Skeletal muscle cell (primary cell): ENCODE results near the gene SNX9.
"Not testable (repeated sequence)": the region's sequence is repeated elsewhere in the genome, so short reads cannot be mapped to it uniquely, and the experiment has no call there.

Experiments
- DNase-seq: peaks from one replicate; pipeline ENCODE4 v3.0.0-alpha.2; 2010; ENCODE audit warnings: low read depth
- H3K4me3 ChIP-seq: 2 replicates; pipeline ENCODE4 v1.5.1; 2011; ENCODE audit warnings: low read depth, mild to moderate bottlenecking, control low read depth, low read length, moderate library complexity

SNX9 gene

DNA sequence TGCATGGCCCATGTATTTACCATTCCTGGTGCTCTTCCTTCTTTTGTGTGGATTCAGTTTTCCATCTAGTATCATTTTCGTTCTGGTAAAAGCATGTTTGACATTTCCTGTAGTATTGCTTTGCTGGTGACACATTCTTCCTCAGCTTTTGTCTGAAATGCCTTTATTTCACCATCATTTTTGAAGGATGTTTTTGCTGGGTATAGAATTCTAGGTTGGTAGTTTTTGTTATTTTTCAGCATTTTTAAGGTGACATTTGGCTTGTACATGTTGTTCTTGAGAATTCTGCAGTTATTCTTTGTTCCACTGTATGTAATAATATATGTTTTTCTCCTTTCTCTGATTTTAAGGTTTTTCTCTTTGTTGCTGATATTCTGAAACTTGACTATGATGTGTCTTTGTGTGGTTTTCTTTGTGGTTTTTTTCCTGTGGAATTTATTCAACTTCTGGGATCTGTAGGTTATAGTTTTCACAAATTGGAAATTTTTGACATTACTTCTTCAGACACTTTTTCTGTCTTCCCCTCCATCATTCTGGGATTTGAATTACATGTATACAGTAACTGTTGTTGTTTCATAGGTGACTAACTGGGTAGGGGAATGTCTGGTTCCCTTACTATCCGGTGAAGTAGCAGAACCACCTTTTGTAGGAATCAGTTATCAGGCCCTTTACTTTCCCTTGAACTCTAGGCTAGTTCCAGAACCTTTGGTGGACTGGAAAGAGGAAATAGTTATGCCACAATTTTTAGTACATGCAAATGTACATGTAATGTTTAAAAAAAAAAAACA, 30.2 kb downstream of the SNX9 start:
- H3K4me3 ChIP-seq = no peak overlapping the region
- no peak for DNase-seq

DNA sequence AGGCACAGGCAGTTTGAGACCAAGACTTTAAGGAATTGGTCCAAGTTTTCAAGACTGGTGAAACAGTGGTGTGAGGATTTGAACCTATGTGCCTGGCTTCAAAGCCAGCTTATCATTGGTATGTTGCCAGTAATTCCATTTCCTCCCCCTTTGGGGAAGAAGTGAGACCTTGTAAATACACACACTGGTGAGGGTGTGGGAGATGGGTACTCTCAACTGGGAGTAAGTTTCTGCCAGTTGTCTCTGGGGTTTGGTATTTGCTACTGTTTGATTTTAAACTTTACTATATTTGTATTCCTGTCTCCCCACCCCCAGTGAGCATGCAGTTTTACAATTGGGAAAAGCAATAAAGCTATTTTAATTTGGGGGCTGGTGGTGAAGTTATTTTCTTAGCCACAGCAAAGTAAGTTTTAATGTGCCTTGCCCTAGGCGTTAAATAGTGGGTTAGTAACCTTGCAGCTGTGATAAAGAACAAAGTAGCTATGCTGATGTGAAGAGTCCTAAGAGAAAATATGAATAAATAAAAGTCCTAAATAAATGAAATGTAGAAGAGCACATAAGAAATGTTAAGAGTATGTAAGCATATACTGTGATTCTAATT, 31.0 kb downstream of the SNX9 start:
- no peak overlapping the region for H3K4me3 ChIP-seq
- no peak for DNase-seq

DNA sequence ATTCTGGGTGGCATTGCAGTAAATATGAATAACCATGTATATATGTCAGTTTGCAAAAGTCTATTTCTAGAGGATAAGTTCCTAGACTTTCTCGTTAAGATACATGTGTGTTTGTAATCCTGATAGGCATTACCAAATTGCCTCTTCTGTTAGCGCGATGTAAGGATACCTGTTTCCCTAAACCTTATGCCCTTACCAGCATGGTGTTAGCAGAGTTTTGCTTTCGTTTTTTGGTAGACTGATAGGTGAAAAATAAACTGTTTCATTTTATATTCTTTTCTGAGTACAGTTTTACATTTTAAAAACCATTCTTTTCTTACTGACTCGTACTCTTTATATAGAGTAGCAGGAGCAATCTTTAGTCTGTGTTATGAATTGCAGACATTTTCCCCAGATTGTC, 32.3 kb downstream of the SNX9 start:
- DNase-seq = no peak
- no peak overlapping the region for H3K4me3 ChIP-seq

DNA sequence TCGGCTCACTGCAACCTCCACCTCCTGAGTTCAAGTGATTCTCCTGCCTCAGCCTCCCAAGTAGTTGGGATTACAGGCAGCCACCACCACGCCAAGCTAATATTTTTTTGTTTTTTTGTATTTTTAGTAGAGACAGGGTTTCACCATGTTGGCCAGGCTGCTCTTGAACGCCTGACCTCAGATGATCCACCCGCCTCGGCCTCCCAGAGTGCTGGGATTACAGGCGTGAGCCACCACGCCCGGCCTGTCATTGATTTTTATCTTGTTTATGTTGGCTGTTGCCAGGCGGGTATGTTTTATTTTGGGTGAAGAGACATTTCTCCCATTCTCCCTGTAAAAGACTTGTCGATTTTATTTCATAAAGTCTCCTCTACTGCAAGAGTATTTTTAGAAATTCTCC, 32.8 kb downstream of the SNX9 start:
- DNase-seq, H3K4me3 ChIP-seq: not testable (repeated sequence)

DNA sequence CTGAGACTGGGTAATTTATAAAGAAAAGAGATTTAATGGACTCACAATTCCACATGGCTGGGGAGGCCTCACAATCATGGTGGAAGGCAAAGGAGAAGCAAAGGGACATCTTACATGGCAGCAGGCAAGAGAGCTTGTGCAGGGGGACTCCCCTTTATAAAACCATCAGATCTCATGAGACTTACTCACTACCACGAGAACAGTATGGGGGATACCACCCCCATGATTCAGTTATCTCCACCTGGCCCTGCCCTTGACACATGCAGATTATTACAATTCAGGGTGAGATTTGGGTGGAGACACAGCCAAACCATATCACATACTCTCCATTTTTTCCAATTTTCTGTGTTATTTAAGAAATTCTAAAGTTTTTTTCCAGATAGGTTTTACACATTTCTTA, 35.6 kb downstream of the SNX9 start:
- H3K4me3 ChIP-seq, DNase-seq: not testable (repeated sequence)

DNA sequence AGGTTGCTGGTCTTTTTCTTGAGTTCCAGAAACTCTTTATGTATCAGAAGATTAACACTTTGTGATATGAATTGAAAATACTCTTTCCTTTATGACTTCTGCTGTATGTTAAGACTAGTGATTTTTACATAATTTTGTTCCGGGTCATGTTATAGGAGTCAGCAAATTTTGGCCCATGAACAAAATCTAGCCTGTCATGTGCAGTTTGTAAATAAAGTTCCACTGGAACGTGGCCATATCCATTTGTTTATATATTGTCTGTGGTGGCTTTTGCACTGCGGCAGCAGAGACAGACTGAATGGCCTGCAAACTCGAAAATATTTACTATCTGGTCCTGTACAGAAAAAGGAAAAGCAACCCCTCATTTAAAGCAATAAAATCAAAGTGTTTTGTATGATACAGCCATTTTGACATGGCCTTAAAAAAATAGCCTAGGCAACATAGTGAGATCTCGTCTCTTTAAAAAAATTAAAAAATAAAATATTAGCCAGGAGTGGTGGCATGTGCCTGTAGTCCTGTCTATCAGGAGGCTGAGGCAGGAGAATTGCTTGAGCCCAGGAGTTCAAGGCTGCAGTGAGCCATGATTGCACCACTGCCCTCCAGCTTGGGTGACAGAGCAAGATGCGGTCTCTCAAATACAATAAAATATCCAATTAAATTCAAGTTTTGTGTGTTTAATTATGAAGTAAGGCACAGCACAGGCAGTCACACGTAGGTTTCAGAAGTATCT, 36.9 kb downstream of the SNX9 start:
- DNase-seq = no peak
- H3K4me3 ChIP-seq = no peak overlapping the region

DNA sequence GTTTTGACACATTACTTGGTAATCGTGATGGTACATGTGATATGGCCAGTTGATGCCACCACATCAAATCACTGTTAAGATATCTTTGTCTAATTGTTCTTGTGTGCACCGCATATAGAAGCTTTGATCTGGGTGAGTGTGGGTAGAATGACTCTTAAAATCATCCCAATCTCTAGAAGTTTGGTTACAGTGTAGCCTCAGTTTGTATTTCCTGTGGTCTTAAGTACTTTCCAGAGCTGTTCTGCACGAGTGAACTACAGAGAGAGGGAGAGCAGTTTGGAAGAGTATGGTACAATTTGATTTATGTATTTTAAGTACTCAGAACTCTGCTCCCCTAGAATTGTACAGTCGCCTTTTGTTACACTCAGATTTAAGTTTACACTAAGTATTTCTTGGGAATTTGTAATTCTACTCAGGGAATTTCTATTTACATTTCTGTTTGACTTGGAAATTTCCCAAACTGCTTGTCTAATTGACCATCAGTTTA, 37.5 kb downstream of the SNX9 start:
- DNase-seq = no peak
- H3K4me3 ChIP-seq = no peak overlapping the region

DNA sequence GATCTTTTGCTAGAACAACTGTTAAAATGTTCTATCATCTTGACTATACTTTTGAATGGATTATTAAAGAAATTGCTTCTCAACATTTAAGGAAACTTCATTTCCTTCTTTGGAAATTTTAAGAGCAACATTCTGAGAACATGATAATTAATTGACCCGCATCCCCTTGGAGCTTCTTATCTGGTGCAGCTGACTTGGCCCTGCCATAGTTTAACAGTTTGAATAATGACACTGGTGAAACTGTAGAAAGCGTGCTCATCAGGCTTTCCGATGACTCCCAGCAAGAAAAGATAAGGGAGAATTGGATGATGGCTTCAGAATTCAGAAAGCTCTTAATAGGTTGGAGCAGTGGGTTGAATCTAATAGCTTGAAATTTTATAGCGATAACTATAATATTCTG, 38.1 kb downstream of the SNX9 start:
- no peak for DNase-seq
- no peak overlapping the region for H3K4me3 ChIP-seq

DNA sequence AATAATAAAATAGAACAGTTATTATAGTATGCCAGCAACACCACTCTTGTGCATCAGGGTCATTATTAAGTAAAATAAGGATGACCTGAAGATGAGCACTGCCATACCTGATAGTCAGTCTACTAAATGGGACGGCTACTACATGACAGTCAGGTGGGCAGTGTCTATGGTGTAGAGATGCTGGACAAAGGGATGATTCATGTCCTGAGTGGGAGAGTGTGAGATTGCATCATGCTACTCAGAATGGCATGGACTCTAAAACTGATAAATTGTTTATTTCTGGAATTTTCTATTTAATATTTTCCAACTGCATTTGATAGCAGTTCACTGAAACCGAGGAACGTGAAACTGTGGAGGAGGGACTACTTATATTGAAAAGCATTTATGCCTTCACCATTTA, 38.8 kb downstream of the SNX9 start:
- no peak overlapping the region for H3K4me3 ChIP-seq
- DNase-seq = no peak

DNA sequence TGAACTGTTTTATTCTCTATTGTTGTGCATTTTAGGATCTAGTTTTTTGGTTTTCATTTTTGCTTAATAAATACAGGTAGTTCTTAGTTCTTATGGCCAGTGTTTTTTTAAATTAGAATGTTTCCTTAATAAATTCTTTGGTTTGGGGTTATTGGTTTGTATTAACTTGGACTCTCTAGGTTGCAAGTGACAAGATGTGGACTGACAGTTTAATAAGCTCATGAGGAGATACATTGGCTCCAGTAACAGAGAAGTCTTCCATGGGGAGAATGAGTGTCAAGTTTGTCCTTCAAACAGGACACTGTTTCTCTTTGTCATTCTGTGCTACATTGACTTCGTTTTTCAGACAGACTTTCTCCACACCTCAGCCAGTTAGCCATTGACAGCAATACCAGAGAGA, 39.7 kb downstream of the SNX9 start:
- H3K4me3 ChIP-seq = no peak overlapping the region
- no peak for DNase-seq

DNA sequence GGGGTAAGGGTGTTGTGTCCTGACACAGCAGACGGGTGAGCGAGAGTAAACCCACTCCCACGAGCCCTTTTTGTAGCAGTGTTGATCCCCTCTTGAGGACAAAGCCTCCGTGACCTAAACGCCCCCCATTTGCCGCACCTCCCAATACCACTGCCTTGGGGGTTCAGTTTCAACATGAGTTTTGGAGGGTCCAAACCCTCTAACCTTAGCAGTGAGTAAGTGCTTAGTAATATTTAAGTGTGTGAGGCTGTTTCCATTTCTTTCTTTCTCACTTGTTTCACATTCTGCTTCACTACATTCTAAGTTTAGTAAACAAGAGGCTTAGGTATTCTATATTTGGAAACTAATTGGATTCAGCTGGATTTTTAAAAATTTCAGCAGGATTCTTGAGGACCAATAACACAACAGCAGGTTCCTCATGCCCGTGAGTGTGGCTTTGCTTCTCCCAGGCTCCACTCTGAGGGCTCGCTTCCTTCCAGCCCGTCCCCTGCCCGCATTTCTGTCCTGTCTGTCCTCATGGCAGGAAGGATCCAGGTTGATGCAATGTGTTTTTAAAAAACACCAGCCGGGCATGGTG, 41.2 kb downstream of the SNX9 start:
- DNase-seq = no peak

DNA sequence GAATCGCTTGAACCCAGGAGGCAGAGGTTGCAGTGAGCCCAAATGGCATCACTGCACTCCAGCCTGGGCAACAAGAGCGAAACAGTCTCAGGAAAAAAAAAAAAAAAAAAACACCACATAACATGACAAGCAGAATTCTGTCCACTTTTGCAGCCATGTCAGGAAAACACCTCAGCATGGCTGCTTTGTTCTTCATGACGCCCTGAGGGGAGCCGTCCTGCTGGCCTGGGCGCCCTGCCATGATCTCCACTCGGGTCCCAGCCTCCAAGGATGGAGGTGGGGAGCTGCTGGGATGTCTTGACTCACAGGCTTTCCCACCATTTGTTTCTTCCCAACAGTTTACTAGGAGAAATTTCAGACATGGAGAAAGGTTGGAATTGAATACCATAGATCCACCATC, 42.2 kb downstream of the SNX9 start:
- H3K4me3 ChIP-seq = no peak overlapping the region
- no peak for DNase-seq

More for the DNA sequence above, 41.2 kb downstream of the SNX9 start:
- no peak overlapping the region for H3K4me3 ChIP-seq

DNA sequence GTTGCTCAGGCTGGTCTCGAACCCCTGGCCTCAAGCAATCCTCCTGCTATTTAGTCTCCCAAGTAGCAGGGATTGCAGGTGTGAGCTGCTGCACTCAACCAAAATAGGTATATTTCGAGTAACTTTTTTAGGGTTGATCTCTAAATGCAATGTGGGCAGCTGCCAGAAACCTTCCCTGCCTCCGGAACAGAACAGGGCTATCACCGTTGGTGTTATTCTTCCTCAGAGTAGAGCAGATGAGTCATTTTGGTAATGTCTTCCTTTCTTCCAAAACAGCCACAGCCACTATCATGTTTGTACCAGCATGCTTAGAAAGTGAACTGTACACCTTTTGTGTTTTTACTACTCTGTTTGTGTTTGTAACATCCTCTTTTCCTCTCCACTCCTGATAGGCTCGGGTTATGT, 44.1 kb downstream of the SNX9 start:
- H3K4me3 ChIP-seq = no peak overlapping the region
- DNase-seq = no peak

DNA sequence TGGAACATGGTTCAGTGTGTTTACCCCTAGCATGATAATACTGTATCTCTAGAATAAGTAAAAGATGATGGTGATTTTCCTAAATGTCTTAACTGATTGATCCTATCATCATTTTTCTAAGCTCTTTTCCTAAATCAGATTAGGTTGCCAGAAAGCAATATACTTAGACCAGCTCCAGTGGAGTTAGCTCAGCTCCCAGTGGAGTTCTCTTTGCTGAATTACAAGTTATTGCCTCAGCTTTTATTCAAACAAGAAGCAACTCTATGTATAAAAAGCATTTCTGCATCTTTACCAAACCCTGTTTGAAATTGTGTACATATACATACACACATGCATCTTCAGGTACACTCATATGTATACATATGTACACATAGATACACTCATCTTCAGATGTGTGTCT, 44.9 kb downstream of the SNX9 start:
- H3K4me3 ChIP-seq = no peak overlapping the region
- DNase-seq = no peak

DNA sequence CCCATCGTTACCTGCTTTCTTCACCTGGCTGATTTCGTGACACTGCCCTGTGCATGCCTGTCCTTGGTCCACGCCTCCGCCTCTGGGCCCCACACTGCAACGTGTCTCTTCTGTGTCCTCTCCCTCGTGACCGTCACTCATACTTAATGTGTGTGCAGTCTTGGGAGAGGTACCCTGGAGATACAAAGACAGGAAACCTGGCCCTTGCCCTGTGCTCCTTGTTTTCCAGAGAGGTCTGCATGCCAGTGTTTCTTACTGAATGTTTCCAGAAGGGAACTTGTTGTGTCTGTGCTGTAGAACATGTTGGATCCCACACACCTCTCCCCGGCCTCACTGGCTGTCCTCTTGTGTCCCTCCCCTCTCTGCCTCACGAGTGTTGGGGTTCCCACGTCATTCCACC, 45.8 kb downstream of the SNX9 start:
- no peak overlapping the region for H3K4me3 ChIP-seq
- DNase-seq = no peak

DNA sequence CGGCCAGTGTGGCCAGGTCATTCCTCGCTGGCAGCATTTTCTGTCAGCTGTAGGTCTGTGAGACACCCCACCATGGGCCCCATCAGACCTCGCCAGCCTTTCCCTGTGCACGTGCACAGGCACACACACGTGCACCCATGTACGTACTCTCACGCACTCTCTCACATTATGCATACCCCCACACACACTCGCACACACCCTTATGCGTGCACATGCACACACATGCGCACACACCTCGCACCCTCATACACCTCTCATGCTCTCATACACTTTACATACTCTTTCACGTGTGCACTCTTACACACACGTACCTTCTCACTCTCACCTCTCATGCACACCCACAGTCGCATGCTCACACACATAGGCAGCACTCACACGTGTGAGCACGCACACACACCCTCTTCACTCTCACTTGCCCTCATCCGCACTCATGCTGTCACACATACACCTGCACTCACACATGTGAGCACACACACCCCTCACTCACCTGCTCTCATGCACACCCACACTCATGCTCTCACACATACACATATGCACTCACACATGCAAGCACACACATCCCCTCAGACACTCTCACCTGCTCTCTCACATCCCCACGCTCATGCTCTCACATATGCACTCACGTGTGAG, 46.7 kb downstream of the SNX9 start:
- no peak for DNase-seq
- no peak overlapping the region for H3K4me3 ChIP-seq

DNA sequence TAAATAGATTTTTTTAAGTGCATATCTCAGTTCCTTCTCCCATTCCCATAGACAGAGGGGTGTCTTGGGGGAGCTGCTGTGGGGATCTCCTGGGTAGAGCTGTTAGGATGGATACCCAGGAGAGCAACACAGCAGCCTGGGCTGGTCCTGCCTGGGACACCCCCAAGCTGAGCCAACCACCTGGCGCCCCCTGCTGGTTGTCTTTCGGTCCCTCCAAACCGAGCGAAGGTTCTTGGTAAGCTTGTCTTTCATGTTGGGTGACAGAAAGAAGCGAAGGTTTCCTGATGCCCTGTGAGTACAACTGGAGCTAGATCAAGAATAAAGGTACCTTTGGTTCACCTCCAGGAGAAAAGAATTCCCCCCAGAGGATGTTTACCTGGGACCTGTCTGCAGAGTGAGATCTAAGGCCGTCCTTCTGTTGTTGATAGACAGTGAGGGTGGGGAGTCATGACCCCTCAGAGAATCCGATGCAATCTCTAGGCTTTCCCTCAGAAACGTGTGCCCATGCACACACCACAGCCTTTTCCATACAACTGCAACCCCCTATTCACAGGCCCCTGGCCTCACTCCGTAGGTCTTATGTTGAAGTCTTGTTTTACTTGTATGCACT, 50.8 kb downstream of the SNX9 start:
- H3K4me3 ChIP-seq = no peak overlapping the region
- no peak for DNase-seq

DNA sequence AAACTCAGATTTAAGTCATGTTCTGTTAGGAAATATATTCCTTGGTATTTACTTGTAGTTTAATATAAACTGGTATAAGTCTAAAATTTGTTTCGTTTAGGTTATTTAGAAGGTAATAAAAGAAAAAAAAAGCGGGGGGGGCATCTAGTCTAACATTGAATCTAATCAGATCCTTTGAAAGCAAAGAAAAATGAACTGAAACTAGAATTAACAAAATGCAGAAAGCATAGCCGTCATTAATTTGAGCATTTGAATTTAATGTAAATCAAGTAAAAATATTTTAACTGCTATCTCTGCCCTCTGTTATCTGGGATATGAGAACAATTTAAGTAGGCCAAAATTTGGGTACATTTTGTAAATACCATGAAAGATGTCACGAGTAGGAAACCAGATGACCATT, 54.1 kb downstream of the SNX9 start:
- DNase-seq = no peak
- no peak overlapping the region for H3K4me3 ChIP-seq
